ENCODE measurements around the gene FOCAD. TPM values are rescaled to one million over a fixed set of nuclear protein-coding genes. Genes with fewer than 3 reads are reported as not detected.
"Not testable (repeated sequence)": the region's sequence is repeated elsewhere in the genome, so short reads cannot be mapped to it uniquely, and the experiment has no call there.

FOCAD gene
- total RNA-seq, 1 donor = 45.6 TPM

GRCh38 chr9:20649381-20649780 is 34.7 kb upstream of the FOCAD start:
- Histone ChIP-seq H3K27ac (ENCODE audit: low read depth, low read length) (no peak overlapping the region), H2AFZ (ENCODE audit: low read length) (no peak overlapping the region), H3K27me3 (ENCODE audit: insufficient read depth, low read length) (peaks cover 8% of the 10 kb centered on the region), H3K4me2 (ENCODE audit: insufficient read depth, low read length) (no peak overlapping the region), H3K79me2 (ENCODE audit: insufficient read depth, low read length) (no peaks in the 10 kb centered on the region), H3K9me3 (ENCODE audit: low read depth, low read length) (no peaks in the 10 kb centered on the region), H3K4me3 (ENCODE audit: insufficient read depth, low read length) (no peak overlapping the region), H3K36me3 (ENCODE audit: insufficient read depth, low read length) (no peaks in the 10 kb centered on the region), H3K4me1 (ENCODE audit: insufficient read depth, low read length) (no peaks in the 10 kb centered on the region), H4K20me1 (ENCODE audit: insufficient read depth, low read length) (no peaks in the 10 kb centered on the region)
- DNase-seq (ENCODE audit: insufficient read length, low spot score, missing footprints) = no peak
- no peak for TF ChIP-seq CTCF (IDR thresholded peaks at IDR 0.05; ENCODE audit: extremely low read depth, low read depth, low read length)

DNA sequence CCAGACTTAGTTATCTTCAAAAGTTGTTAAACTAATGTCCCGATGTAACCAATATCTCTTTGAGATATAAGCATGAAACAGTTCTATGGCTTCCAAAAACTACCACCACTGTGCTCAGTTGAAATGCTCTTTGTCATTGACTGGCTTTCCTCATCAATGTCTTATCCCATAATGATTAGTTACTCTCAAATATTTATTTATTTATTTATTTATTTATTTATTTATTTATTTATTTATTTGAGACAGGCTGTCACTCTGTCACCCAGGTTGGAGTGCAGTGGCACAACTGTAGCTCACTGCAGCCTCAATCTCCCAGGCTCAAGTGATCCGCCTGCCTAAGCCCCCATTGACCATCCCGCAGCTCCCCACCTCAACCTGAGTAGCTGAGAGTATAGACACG is 33.7 kb upstream of the FOCAD start:
- H3K79me2 ChIP-seq (ENCODE audit: insufficient read depth, low read length) = no peaks in the 10 kb centered on the region
- H2AFZ ChIP-seq (ENCODE audit: low read length) = no peak overlapping the region
- H4K20me1 ChIP-seq (ENCODE audit: insufficient read depth, low read length) = no peaks in the 10 kb centered on the region
- no peak overlapping the region for H3K4me2 ChIP-seq (ENCODE audit: insufficient read depth, low read length)
- H3K4me1 ChIP-seq (ENCODE audit: insufficient read depth, low read length) = no peaks in the 10 kb centered on the region
- peaks cover 8% of the 10 kb centered on the region for H3K27me3 ChIP-seq (ENCODE audit: insufficient read depth, low read length)
- H3K36me3 ChIP-seq (ENCODE audit: insufficient read depth, low read length) = no peaks in the 10 kb centered on the region
- DNase-seq (ENCODE audit: insufficient read length, low spot score, missing footprints) = no peak
- no peak for TF ChIP-seq CTCF (IDR thresholded peaks at IDR 0.05; ENCODE audit: extremely low read depth, low read depth, low read length)
- no peak overlapping the region for H3K27ac ChIP-seq (ENCODE audit: low read depth, low read length)
- no peaks in the 10 kb centered on the region for H3K9me3 ChIP-seq (ENCODE audit: low read depth, low read length)
- no peak overlapping the region for H3K4me3 ChIP-seq (ENCODE audit: insufficient read depth, low read length)

GRCh38 chr9:20650750-20651299 is 33.2 kb upstream of the FOCAD start:
- no peak for TF ChIP-seq CTCF (IDR thresholded peaks at IDR 0.05; ENCODE audit: extremely low read depth, low read depth, low read length)
- no peaks in the 10 kb centered on the region for H3K9me3 ChIP-seq (ENCODE audit: low read depth, low read length)
- no peak overlapping the region for H2AFZ ChIP-seq (ENCODE audit: low read length)
- no peaks in the 10 kb centered on the region for H3K79me2 ChIP-seq (ENCODE audit: insufficient read depth, low read length)
- H4K20me1 ChIP-seq (ENCODE audit: insufficient read depth, low read length) = no peaks in the 10 kb centered on the region
- H3K4me3 ChIP-seq (ENCODE audit: insufficient read depth, low read length) = no peak overlapping the region
- H3K4me1 ChIP-seq (ENCODE audit: insufficient read depth, low read length) = no peaks in the 10 kb centered on the region
- H3K27me3 ChIP-seq (ENCODE audit: insufficient read depth, low read length) = peaks cover 8% of the 10 kb centered on the region
- no peak overlapping the region for H3K27ac ChIP-seq (ENCODE audit: low read depth, low read length)
- H3K36me3 ChIP-seq (ENCODE audit: insufficient read depth, low read length) = no peaks in the 10 kb centered on the region
- no peak for DNase-seq (ENCODE audit: insufficient read length, low spot score, missing footprints)
- no peak overlapping the region for H3K4me2 ChIP-seq (ENCODE audit: insufficient read depth, low read length)

DNA sequence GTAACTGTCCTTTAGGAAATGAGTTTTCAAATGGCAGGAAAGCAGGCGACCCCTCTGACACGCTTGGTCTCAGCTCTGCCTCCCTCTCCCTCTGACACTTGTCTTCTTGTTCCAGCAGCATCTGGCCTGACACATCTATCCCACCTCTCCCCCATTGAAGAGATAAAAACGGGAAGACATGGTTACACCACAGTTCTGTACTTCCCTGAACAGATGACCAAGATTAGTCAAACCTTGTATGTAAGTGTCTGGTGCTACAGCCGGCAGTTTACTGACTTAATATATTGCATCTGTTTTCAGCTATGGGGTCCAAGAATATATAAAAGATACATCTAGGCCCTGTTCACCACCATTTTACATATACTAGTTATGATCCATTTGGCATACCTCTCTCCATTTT is 32.1 kb upstream of the FOCAD start:
- Histone ChIP-seq H3K9me3 (ENCODE audit: low read depth, low read length) (no peaks in the 10 kb centered on the region), H3K36me3 (ENCODE audit: insufficient read depth, low read length) (no peaks in the 10 kb centered on the region)
- TF ChIP-seq CTCF (IDR thresholded peaks at IDR 0.05; ENCODE audit: extremely low read depth, low read depth, low read length) = no peak

DNA sequence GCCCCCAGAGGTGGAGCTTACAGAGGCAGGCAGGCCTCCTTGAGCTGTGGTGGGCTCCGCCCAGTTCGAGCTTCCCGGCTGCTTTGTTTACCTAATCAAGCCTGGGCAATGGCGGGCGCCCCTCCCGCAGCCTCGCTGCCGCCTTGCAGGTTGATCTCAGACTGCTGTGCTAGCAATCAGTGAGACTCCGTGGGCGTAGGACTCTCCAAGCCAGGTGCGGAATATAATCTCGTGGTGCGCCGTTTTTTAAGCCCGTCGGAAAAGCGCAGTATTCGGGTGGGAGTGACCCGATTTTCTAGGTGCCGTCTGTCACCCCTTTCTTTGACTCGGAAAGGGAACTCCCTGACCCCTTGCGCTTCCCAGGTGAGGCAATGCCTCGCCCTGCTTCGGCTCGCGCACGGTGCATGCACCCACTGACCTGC is 25.8 kb upstream of the FOCAD start:
- H3K9me3 ChIP-seq (ENCODE audit: low read depth, low read length); H3K79me2 ChIP-seq (ENCODE audit: insufficient read depth, low read length); H3K4me1 ChIP-seq (ENCODE audit: insufficient read depth, low read length); DNase-seq (ENCODE audit: insufficient read length, low spot score, missing footprints); H3K36me3 ChIP-seq (ENCODE audit: insufficient read depth, low read length); H4K20me1 ChIP-seq (ENCODE audit: insufficient read depth, low read length); H3K27ac ChIP-seq (ENCODE audit: low read depth, low read length): not testable (repeated sequence)
- peaks cover 13% of the 10 kb centered on the region for H3K27me3 ChIP-seq (ENCODE audit: insufficient read depth, low read length)
- peak overlapping the region; percentile 74 for H2AFZ ChIP-seq (ENCODE audit: low read length)
- peak overlapping the region; percentile 57 for H3K4me3 ChIP-seq (ENCODE audit: insufficient read depth, low read length)
- H3K4me2 ChIP-seq (ENCODE audit: insufficient read depth, low read length) = peak overlapping the region; percentile 54

More for the DNA sequence above, 32.1 kb upstream of the FOCAD start:
- Histone ChIP-seq H4K20me1 (ENCODE audit: insufficient read depth, low read length) (no peaks in the 10 kb centered on the region), H3K79me2 (ENCODE audit: insufficient read depth, low read length) (no peaks in the 10 kb centered on the region), H3K4me3 (ENCODE audit: insufficient read depth, low read length) (no peak overlapping the region), H2AFZ (ENCODE audit: low read length) (no peak overlapping the region), H3K27me3 (ENCODE audit: insufficient read depth, low read length) (peaks cover 3% of the 10 kb centered on the region), H3K4me1 (ENCODE audit: insufficient read depth, low read length) (no peaks in the 10 kb centered on the region), H3K27ac (ENCODE audit: low read depth, low read length) (no peak overlapping the region), H3K4me2 (ENCODE audit: insufficient read depth, low read length) (no peak overlapping the region)
- no peak for DNase-seq (ENCODE audit: insufficient read length, low spot score, missing footprints)
